ENCODE measurements around the gene SRGAP2.
"Not testable (repeated sequence)": the region's sequence is repeated elsewhere in the genome, so short reads cannot be mapped to it uniquely, and the experiment has no call there.

Gene SRGAP2

DNA sequence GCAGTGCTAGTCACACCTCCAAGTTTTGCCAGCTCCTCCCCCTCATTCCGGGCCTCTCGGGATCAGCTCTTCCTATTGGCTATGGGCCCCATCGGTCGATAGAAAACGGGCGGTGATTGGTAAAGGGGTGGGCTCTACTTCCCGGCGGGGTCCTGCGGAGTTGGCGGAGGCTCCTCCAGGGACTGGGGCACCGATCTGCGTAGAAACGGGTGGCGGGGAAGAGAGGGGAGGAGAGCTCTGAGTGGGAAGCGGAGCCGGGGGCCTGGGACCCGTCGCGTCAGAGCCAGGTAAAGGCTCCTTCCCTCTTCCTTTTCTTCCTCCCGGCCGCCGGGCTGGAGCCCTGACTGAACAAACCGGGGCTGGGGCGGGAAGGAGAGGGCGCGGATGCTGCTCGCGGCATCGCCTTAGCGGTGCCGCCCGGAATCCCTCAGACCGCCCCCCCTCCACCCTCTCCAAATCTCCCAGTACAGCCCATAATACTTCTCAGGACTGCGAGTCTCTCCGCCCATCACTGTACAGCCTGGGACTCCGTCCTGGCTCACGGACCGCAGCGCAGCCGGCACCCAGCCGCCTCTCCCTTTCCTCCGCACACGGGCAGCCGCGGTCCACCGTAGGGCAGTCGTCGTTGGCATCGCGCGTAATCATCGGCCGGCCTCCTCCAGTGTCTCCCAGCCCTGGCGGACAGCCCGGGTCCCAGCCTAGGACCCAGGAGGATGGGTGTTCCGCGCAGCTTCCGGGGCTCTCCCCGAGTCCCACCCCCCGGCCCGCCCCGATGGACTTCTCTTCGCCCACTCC lies at the start of gene SRGAP2:
TSS of gene SRGAP2 (plus strand) at position 178 of the 795 bp plus-strand sequence. CDS start 2,430 bp downstream, outside the sequence.
- H3K4me2 ChIP-seq (ENCODE audit: low read depth, low read length, poor library complexity, severe bottlenecking); H3K9me3 ChIP-seq (ENCODE audit: insufficient read depth, low read length); H3K9me2 ChIP-seq (replicated peaks; ENCODE audit: insufficient read depth, low read length); H3K27ac ChIP-seq (ENCODE audit: low read depth, low read length); H3K36me3 ChIP-seq (ENCODE audit: low read length); H4K20me1 ChIP-seq (ENCODE audit: low read depth, low read length); H3K27me3 ChIP-seq (ENCODE audit: low read length); H2AFZ ChIP-seq (ENCODE audit: low read depth, low read length, severe bottlenecking); H3K79me2 ChIP-seq (ENCODE audit: insufficient read depth, low read length); H3F3A ChIP-seq (ENCODE audit: insufficient read depth): not testable (repeated sequence)
- Histone ChIP-seq H3K9ac (ENCODE audit: low read length) (peak within 1 kb of the TSS; percentile 39), H3K4me3 (ENCODE audit: insufficient read depth, low read length, poor library complexity, severe bottlenecking) (peak within 1 kb of the TSS; percentile 35)

DNA sequence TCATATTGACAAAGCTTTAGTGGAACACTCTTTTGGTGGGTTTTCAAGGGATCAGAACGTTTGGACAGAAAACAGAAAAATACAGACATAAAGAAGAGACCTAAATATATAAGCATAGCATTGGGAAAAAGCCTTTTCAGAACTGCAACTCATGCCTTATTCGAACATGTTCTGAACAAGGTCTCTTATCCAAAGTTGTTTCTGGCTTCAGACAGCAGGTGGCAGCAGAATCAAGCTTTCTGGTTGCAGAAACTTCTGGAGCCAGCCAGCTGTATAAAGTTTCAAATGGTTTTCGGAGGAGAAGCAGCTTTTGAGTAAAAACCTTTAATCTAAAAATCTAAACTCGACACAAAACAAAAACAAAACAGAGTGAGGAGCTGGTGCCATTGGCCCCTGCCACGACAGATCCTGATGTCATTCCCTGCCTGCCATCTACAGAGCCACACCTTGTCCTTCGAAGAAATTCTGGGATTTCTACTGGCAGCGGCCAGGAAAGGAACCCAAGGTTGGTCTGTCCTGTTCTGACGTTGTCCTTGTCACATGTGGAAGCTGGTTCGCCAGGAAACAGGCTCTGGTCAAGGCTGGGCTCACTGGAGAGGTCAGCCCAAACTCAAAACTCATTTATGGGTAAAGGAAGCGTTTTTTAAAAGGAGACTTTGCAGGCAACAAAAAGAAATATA lies 35.9 kb upstream of the SRGAP2 start:
- not testable (repeated sequence) for H2AFZ ChIP-seq (ENCODE audit: low read depth, low read length, severe bottlenecking); H3K9me3 ChIP-seq (ENCODE audit: insufficient read depth, low read length); H3F3A ChIP-seq (ENCODE audit: insufficient read depth); H3K4me3 ChIP-seq (ENCODE audit: insufficient read depth, low read length, poor library complexity, severe bottlenecking); H3K4me2 ChIP-seq (ENCODE audit: low read depth, low read length, poor library complexity, severe bottlenecking); H3K9me2 ChIP-seq (replicated peaks; ENCODE audit: insufficient read depth, low read length); H3K36me3 ChIP-seq (ENCODE audit: low read length); H3K27me3 ChIP-seq (ENCODE audit: low read length); H3K79me2 ChIP-seq (ENCODE audit: insufficient read depth, low read length); H3K9ac ChIP-seq (ENCODE audit: low read length); H3K27ac ChIP-seq (ENCODE audit: low read depth, low read length); H4K20me1 ChIP-seq (ENCODE audit: low read depth, low read length)

DNA sequence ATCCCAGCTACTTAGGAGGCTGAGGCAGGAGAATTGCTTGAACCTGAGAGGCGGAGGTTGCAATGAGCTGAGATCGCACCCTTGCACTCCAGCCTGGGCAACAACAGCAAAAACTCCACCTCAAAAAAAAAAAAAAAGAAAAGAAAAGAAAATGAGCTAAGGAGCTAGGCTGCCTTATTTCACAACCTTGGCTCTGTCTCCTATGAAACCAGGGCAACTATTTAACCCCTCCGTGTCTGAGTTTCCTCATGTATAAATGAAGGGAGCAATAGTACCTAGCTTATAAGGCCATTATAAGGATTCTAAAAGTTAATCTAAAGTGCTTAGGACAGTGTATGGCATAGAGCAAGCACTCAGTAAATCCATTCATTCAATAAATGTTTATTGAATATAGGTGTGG lies 33.5 kb upstream of the SRGAP2 start:
- H3K36me3 ChIP-seq (ENCODE audit: low read length); H2AFZ ChIP-seq (ENCODE audit: low read depth, low read length, severe bottlenecking); H3K4me3 ChIP-seq (ENCODE audit: insufficient read depth, low read length, poor library complexity, severe bottlenecking); H3K9me3 ChIP-seq (ENCODE audit: insufficient read depth, low read length); H3K9me2 ChIP-seq (replicated peaks; ENCODE audit: insufficient read depth, low read length); H3K79me2 ChIP-seq (ENCODE audit: insufficient read depth, low read length); H3K4me2 ChIP-seq (ENCODE audit: low read depth, low read length, poor library complexity, severe bottlenecking); H4K20me1 ChIP-seq (ENCODE audit: low read depth, low read length); H3K27me3 ChIP-seq (ENCODE audit: low read length); H3K27ac ChIP-seq (ENCODE audit: low read depth, low read length); H3K9ac ChIP-seq (ENCODE audit: low read length); H3F3A ChIP-seq (ENCODE audit: insufficient read depth): not testable (repeated sequence)

GRCh38 chr1:206173110-206173719 lies 30.1 kb upstream of the SRGAP2 start:
- H3K27ac ChIP-seq (ENCODE audit: low read depth, low read length); H3K9me3 ChIP-seq (ENCODE audit: insufficient read depth, low read length); H3K36me3 ChIP-seq (ENCODE audit: low read length); H3K27me3 ChIP-seq (ENCODE audit: low read length); H3K4me2 ChIP-seq (ENCODE audit: low read depth, low read length, poor library complexity, severe bottlenecking); H3K9me2 ChIP-seq (replicated peaks; ENCODE audit: insufficient read depth, low read length); H2AFZ ChIP-seq (ENCODE audit: low read depth, low read length, severe bottlenecking); H3K79me2 ChIP-seq (ENCODE audit: insufficient read depth, low read length); H4K20me1 ChIP-seq (ENCODE audit: low read depth, low read length); H3K9ac ChIP-seq (ENCODE audit: low read length); H3F3A ChIP-seq (ENCODE audit: insufficient read depth); H3K4me3 ChIP-seq (ENCODE audit: insufficient read depth, low read length, poor library complexity, severe bottlenecking): not testable (repeated sequence)

GRCh38 chr1:206174182-206174868 lies 29.0 kb upstream of the SRGAP2 start:
- H3K4me2 ChIP-seq (ENCODE audit: low read depth, low read length, poor library complexity, severe bottlenecking); H2AFZ ChIP-seq (ENCODE audit: low read depth, low read length, severe bottlenecking): not testable (repeated sequence)

GRCh38 chr1:206175459-206176113 lies 27.8 kb upstream of the SRGAP2 start:
- not testable (repeated sequence) for H3K27ac ChIP-seq (ENCODE audit: low read depth, low read length); H3K79me2 ChIP-seq (ENCODE audit: insufficient read depth, low read length); H3K9me3 ChIP-seq (ENCODE audit: insufficient read depth, low read length); H4K20me1 ChIP-seq (ENCODE audit: low read depth, low read length); H2AFZ ChIP-seq (ENCODE audit: low read depth, low read length, severe bottlenecking); H3K9me2 ChIP-seq (replicated peaks; ENCODE audit: insufficient read depth, low read length); H3K36me3 ChIP-seq (ENCODE audit: low read length); H3K27me3 ChIP-seq (ENCODE audit: low read length); H3K9ac ChIP-seq (ENCODE audit: low read length); H3K4me3 ChIP-seq (ENCODE audit: insufficient read depth, low read length, poor library complexity, severe bottlenecking); H3F3A ChIP-seq (ENCODE audit: insufficient read depth); H3K4me2 ChIP-seq (ENCODE audit: low read depth, low read length, poor library complexity, severe bottlenecking)

More at GRCh38 chr1:206174182-206174868, 29.0 kb upstream of the SRGAP2 start:
- H3K9me3 ChIP-seq (ENCODE audit: insufficient read depth, low read length); H3K9me2 ChIP-seq (replicated peaks; ENCODE audit: insufficient read depth, low read length); H3K27me3 ChIP-seq (ENCODE audit: low read length); H3K79me2 ChIP-seq (ENCODE audit: insufficient read depth, low read length); H3F3A ChIP-seq (ENCODE audit: insufficient read depth); H3K36me3 ChIP-seq (ENCODE audit: low read length); H3K9ac ChIP-seq (ENCODE audit: low read length); H4K20me1 ChIP-seq (ENCODE audit: low read depth, low read length); H3K27ac ChIP-seq (ENCODE audit: low read depth, low read length); H3K4me3 ChIP-seq (ENCODE audit: insufficient read depth, low read length, poor library complexity, severe bottlenecking): not testable (repeated sequence)

DNA sequence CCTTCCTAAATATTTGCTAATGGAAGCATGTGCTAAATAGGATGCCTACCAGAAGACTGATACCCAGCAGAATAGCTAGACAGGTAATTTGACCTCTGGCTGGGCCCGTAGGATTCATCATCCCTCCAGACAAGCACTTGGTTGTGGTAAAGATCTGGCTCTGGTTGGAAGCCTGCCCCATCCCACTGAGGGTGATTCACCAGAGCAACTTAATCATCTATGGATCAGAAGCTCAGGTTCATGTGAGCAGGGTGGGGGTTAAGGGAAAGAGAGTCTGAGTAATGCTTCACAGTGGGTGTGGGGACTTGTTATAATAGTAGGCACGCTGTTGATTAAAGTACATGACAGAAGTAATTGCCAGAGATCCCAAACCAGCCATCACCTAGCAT lies 27.2 kb upstream of the SRGAP2 start:
- not testable (repeated sequence) for H3K4me3 ChIP-seq (ENCODE audit: insufficient read depth, low read length, poor library complexity, severe bottlenecking); H3K79me2 ChIP-seq (ENCODE audit: insufficient read depth, low read length); H2AFZ ChIP-seq (ENCODE audit: low read depth, low read length, severe bottlenecking); H3K27me3 ChIP-seq (ENCODE audit: low read length); H3K4me2 ChIP-seq (ENCODE audit: low read depth, low read length, poor library complexity, severe bottlenecking); H3F3A ChIP-seq (ENCODE audit: insufficient read depth); H3K9me3 ChIP-seq (ENCODE audit: insufficient read depth, low read length); H3K9me2 ChIP-seq (replicated peaks; ENCODE audit: insufficient read depth, low read length); H3K36me3 ChIP-seq (ENCODE audit: low read length); H3K9ac ChIP-seq (ENCODE audit: low read length); H4K20me1 ChIP-seq (ENCODE audit: low read depth, low read length); H3K27ac ChIP-seq (ENCODE audit: low read depth, low read length)

All from SU-DHL-6 (cell line).